Endodermal cell (in vitro differentiated cells): ENCODE results near the gene RPS27A. TPM values are rescaled to one million over a fixed set of nuclear protein-coding genes. Genes with fewer than 3 reads are reported as not detected.
"Not testable (repeated sequence)": the region's sequence is repeated elsewhere in the genome, so short reads cannot be mapped to it uniquely, and the experiment has no call there.

Experiments used
- DNase-seq: peaks from one replicate; pipeline ENCODE4 v3.0.0-alpha.2; 2017
- H3K27ac ChIP-seq: 2 replicates; pipeline ENCODE4 v1.5.1; 2013; ENCODE audit warnings: mild to moderate bottlenecking, low read depth, low read length, moderate library complexity
- H3K27me3 ChIP-seq: 2 replicates; pipeline ENCODE4 v1.6.1; 2013; ENCODE audit warnings: mild to moderate bottlenecking, low read length, moderate library complexity; ENCODE audit not compliant: insufficient read depth, control insufficient read depth, poor library complexity, severe bottlenecking
- H3K36me3 ChIP-seq: 2 replicates; pipeline ENCODE4 v1.7.0; 2013; ENCODE audit warnings: mild to moderate bottlenecking, low read length, moderate library complexity; ENCODE audit not compliant: control insufficient read depth, insufficient read depth
- H3K4me1 ChIP-seq: one replicate; pipeline ENCODE4 v1.7.0; 2013; ENCODE audit warnings: low read length; ENCODE audit not compliant: control insufficient read depth, insufficient read depth
- H3K4me3 ChIP-seq: 2 replicates; pipeline ENCODE4 v1.5.1; 2013; ENCODE audit warnings: mild to moderate bottlenecking, low read length, moderate library complexity
- H3K9ac ChIP-seq: 2 replicates; pipeline ENCODE4 v1.6.1; 2013; ENCODE audit warnings: mild to moderate bottlenecking, low read length, moderate library complexity; ENCODE audit not compliant: poor library complexity, severe bottlenecking; ENCODE audit errors: extremely low read depth
- H3K9me3 ChIP-seq: 2 replicates; pipeline ENCODE4 v1.6.1; 2013; ENCODE audit warnings: mild to moderate bottlenecking, low read length, moderate library complexity; ENCODE audit not compliant: control insufficient read depth
- H3K27ac Mint-ChIP-seq: 2 replicates; pipeline ENCODE4 v1.8.0; 2020; ENCODE audit warnings: mixed read lengths
- H3K27me3 Mint-ChIP-seq: 2 replicates; pipeline ENCODE4 v1.8.0; 2021; ENCODE audit warnings: mild to moderate bottlenecking, mixed read lengths; ENCODE audit not compliant: insufficient read depth
- H3K36me3 Mint-ChIP-seq: 2 replicates; pipeline ENCODE4 v1.8.0; 2020; ENCODE audit warnings: low read depth, mixed read lengths
- H3K4me1 Mint-ChIP-seq: 2 replicates; pipeline ENCODE4 v1.8.0; 2020; ENCODE audit warnings: mixed read lengths
- H3K4me3 Mint-ChIP-seq: 2 replicates; pipeline ENCODE4 v1.8.0; 2020; ENCODE audit warnings: mild to moderate bottlenecking, moderate library complexity, mixed read lengths
- H3K9me3 Mint-ChIP-seq: 2 replicates; pipeline ENCODE4 v1.8.0; 2020; ENCODE audit warnings: mild to moderate bottlenecking, mixed read lengths
- CTCF ChIP-seq: fragments of 200-600 bp; sonication (generic); conservative IDR thresholded peaks from 2 replicates; pipeline ENCODE4 v1.5.0; 2021; ENCODE audit warnings: antibody characterized with exemption, mild to moderate bottlenecking
- WGBS, 2 experiments: methylation state at CpG; one replicate each; pipeline versions ENCODE4 v1.1.5 to v1.1.7; 2013; ENCODE audit warnings: missing lambda C conversion rate in 2 of 2, mixed read lengths in 1 of 2; ENCODE audit not compliant: insufficient coverage in 1 of 2, insufficient read length in 1 of 2; 5-methylcytosine and 5-hydroxymethylcytosine counted together
- total RNA-seq, 2 donors: library from RNA; stranded (reverse); fragmentation: NEBNext Ultra II Directional in 1 of 2; extraction: Animal tissue kit (Norgen Biotek cat#: 25700) in 1 of 2; gene quantifications; 2 replicates in 1 of 2; 3 replicates in 1 of 2; pipeline ENCODE4 v1.2.1, GENCODE V29; 2021

RPS27A gene
- total RNA-seq, 2 donors from 2014 or later = 1,231 to 1,254 TPM

GRCh38 chr2:55224761-55225261, 7.7 kb upstream of the RPS27A start:
- H3K4me3 ChIP-seq = no peak overlapping the region
- H3K27me3 Mint-ChIP-seq = no peaks in the 10 kb centered on the region
- H3K27ac ChIP-seq = no peak overlapping the region
- no peak overlapping the region for H3K9ac ChIP-seq
- no peaks in the 10 kb centered on the region for H3K9me3 ChIP-seq
- H3K27me3 ChIP-seq = no peaks in the 10 kb centered on the region
- TF ChIP-seq CTCF = no peak
- peaks cover 7% of the 10 kb centered on the region for H3K4me1 Mint-ChIP-seq
- WGBS, 2 experiments = 92 to 93% methylated on average over 16 to 19 of the region's 19 CpGs
- H3K36me3 ChIP-seq = peaks cover 22% of the 10 kb centered on the region
- H3K4me3 Mint-ChIP-seq = no peak overlapping the region
- H3K27ac Mint-ChIP-seq = no peak overlapping the region
- no peaks in the 10 kb centered on the region for H3K9me3 Mint-ChIP-seq
- peak; percentile 65 for DNase-seq
- H3K36me3 Mint-ChIP-seq = peaks cover 11% of the 10 kb centered on the region
- H3K4me1 ChIP-seq = no peaks in the 10 kb centered on the region

- WGBS, 2 experiments = 85 to 90% methylated on average over 13 to 19 of the region's 19 CpGs
- H3K27me3 Mint-ChIP-seq = no peaks in the 10 kb centered on the region
- H3K27ac Mint-ChIP-seq = peak overlapping the region; percentile 52
- Histone ChIP-seq H3K4me1 (no peaks in the 10 kb centered on the region), H3K27ac (no peak overlapping the region), H3K9ac (no peak overlapping the region), H3K9me3 (no peaks in the 10 kb centered on the region), H3K36me3 (peaks cover 16% of the 10 kb centered on the region), H3K4me3 (no peak overlapping the region), H3K27me3 (no peaks in the 10 kb centered on the region)
- no peak for TF ChIP-seq CTCF
- H3K4me3 Mint-ChIP-seq = no peak overlapping the region
- peaks cover 12% of the 10 kb centered on the region for H3K36me3 Mint-ChIP-seq
- peaks cover 7% of the 10 kb centered on the region for H3K4me1 Mint-ChIP-seq
- no peaks in the 10 kb centered on the region for H3K9me3 Mint-ChIP-seq
- peak; percentile 59 for DNase-seq
Observed at GRCh38 chr2:55225481-55226020, 6.9 kb upstream of the RPS27A start.

GRCh38 chr2:55227437-55228225, 4.9 kb upstream of the RPS27A start:
- not testable (repeated sequence) for H3K4me1 Mint-ChIP-seq, H3K36me3 ChIP-seq, H3K4me1 ChIP-seq, H3K9me3 ChIP-seq, H3K4me3 Mint-ChIP-seq, H3K27me3 ChIP-seq, H3K27ac ChIP-seq, H3K4me3 ChIP-seq, H3K9me3 Mint-ChIP-seq, DNase-seq, H3K9ac ChIP-seq, H3K27me3 Mint-ChIP-seq, H3K27ac Mint-ChIP-seq
- H3K36me3 Mint-ChIP-seq = peaks cover 14% of the 10 kb centered on the region
- WGBS, 2 experiments = 88 to 100% methylated on average over 1 to 6 of the region's 7 CpGs
